Stomach (tissue), 4 donors: ENCODE measurements around the gene CGB3.

Experiments
- CTCF ChIP-seq, 7 experiments: fragments of 450-650 bp in 4 of 7; fragments of 200-600 bp in 3 of 7; sonication (generic) in 3 of 7; IDR thresholded peaks; one replicate each; pipeline ENCODE4 v1.5.1; 2016 to 2019; ENCODE audit warnings: antibody characterized with exemption in 7 of 7, control low read depth in 2 of 7, mild to moderate bottlenecking in 1 of 7
- POLR2A ChIP-seq, 4 donors: fragments of 450-650 bp; IDR thresholded peaks; one replicate each; pipeline ENCODE4 v1.6.1; 2016; ENCODE audit warnings: antibody characterized with exemption in 4 of 4, control low read depth in 2 of 4, mild to moderate bottlenecking in 1 of 4, moderate library complexity in 1 of 4

GRCh38 chr19:49020342-49020741, 3.8 kb downstream of the CGB3 start:
- no peak for TF ChIP-seq CTCF (IDR thresholded peaks at IDR 0.05)
- no peak for TF ChIP-seq POLR2A (IDR thresholded peaks at IDR 0.05)
